Ovary (tissue), 3 donors: ENCODE data around the gene CHST12.

Experiments used
- EP300 ChIP-seq: sonication (generic); formaldehyde crosslinking; IDR thresholded peaks from one replicate; pipeline ENCODE4 v1.6.1; 2017; ENCODE audit warnings: antibody characterized with exemption
- POLR2A ChIP-seq: fragments of 450-650 bp; IDR thresholded peaks from one replicate; pipeline ENCODE4 v1.6.1; 2017; ENCODE audit warnings: antibody characterized with exemption, mild to moderate bottlenecking, moderate library complexity
- TF ChIP-seq, protein P1 (sequence below), 3 donors: fragments of 450-650 bp in 2 of 3; fragments of 200-600 bp in 1 of 3; IDR thresholded peaks; one replicate each; pipeline versions ENCODE4 v1.5.1 to v1.8.0; 2016 to 2022; ENCODE audit warnings: antibody characterized with exemption in 3 of 3, mild to moderate bottlenecking in 1 of 3
- donor health status: DM: no; HTN: no; CAD: no.

DNA sequence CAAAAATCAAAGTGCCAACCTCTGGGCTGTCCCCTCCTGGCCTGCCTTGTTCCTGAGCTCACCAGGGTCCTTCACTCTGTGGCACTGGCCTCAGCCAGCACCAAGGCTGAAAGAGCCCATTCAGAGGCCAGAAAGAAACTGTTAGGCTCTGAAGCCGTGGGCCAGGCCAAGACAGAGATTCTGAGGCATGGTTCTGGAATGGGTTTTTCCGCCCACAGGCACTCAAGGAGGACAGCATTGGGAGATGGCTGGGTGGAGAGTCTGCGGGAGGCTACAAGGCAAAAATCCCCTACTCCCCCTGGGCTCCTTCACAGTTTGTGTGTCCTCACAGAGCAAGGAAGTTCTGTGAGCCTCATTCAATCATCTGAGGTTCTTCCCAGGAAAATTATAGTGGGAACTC lies 41.1 kb downstream of the CHST12 start:
- TF ChIP-seq, protein P1, sequence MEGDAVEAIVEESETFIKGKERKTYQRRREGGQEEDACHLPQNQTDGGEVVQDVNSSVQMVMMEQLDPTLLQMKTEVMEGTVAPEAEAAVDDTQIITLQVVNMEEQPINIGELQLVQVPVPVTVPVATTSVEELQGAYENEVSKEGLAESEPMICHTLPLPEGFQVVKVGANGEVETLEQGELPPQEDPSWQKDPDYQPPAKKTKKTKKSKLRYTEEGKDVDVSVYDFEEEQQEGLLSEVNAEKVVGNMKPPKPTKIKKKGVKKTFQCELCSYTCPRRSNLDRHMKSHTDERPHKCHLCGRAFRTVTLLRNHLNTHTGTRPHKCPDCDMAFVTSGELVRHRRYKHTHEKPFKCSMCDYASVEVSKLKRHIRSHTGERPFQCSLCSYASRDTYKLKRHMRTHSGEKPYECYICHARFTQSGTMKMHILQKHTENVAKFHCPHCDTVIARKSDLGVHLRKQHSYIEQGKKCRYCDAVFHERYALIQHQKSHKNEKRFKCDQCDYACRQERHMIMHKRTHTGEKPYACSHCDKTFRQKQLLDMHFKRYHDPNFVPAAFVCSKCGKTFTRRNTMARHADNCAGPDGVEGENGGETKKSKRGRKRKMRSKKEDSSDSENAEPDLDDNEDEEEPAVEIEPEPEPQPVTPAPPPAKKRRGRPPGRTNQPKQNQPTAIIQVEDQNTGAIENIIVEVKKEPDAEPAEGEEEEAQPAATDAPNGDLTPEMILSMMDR (IDR thresholded peaks at IDR 0.05): no peak
- TF ChIP-seq EP300: no peak
- no peak for TF ChIP-seq POLR2A
